Renal cortical epithelial cell (primary cell): ENCODE data around the gene RNPC3. TPM values are rescaled to one million over a fixed set of nuclear protein-coding genes. Genes with fewer than 3 reads are reported as not detected.
"Not testable (repeated sequence)": the region's sequence is repeated elsewhere in the genome, so short reads cannot be mapped to it uniquely, and the experiment has no call there.

Source experiments
- DNase-seq: peaks from one replicate; pipeline ENCODE4 v3.0.0-alpha.2; 2011; ENCODE audit warnings: low read depth
- total RNA-seq: library from RNA; depleted of rRNA; stranded (reverse); fragments of >200 nt; gene quantifications from 2 replicates; pipeline ENCODE4 v1.2.3, GENCODE V29; 2014

RNPC3 gene
- total RNA-seq, 1 donor from 2014 or later = 14.1 TPM

- not testable (repeated sequence) for DNase-seq
These were observed 35.6 kb downstream of the RNPC3 start for GRCh38 chr1:103561124-103561523.

GRCh38 chr1:103561643-103562395, 36.3 kb downstream of the RNPC3 start:
- DNase-seq = peak; percentile 46

GRCh38 chr1:103563056-103563455, 37.6 kb downstream of the RNPC3 start:
- DNase-seq = no peak

- no peak for DNase-seq
These were observed 44.0 kb downstream of the RNPC3 start for GRCh38 chr1:103569493-103569892.

- DNase-seq = not testable (repeated sequence)
These were observed 45.8 kb downstream of the RNPC3 start, which contains the start of gene AMY2B for GRCh38 chr1:103571289-103571688. TSS of gene AMY2B (plus strand) at chr1:103571589. CDS start at chr1:103571603, 14 bp downstream.

- no peak for DNase-seq
These were observed 50.6 kb downstream of the RNPC3 start for GRCh38 chr1:103576065-103576464.

- DNase-seq = not testable (repeated sequence)
These were observed 51.3 kb downstream of the RNPC3 start for GRCh38 chr1:103576784-103577183.

- DNase-seq = no peak
These were observed 57.0 kb downstream of the RNPC3 start for GRCh38 chr1:103582464-103582863.

GRCh38 chr1:103583887-103584286, 58.4 kb downstream of the RNPC3 start:
- no peak for DNase-seq

- DNase-seq = no peak
These were observed 59.0 kb downstream of the RNPC3 start for GRCh38 chr1:103584537-103584936.

- DNase-seq = not testable (repeated sequence)
These were observed 77.2 kb downstream of the RNPC3 start for GRCh38 chr1:103602740-103603139.

Other genes with a start within 250 kb of the RNPC3 start
- 2.4 and 19.7 TPM in 2 replicates for gene AMY2B, start 45.9 kb downstream of the RNPC3 start, total RNA-seq
- not detected in 2 replicates for gene AMY2A, start 91.7 kb downstream of the RNPC3 start, total RNA-seq
- not detected in 2 replicates for gene AMY1A, start 130.1 kb downstream of the RNPC3 start, total RNA-seq
- not detected in 2 replicates for gene AMY1B, start 170.5 kb downstream of the RNPC3 start, total RNA-seq
- not detected in 2 replicates for gene AMY1C, start 224.2 kb downstream of the RNPC3 start, total RNA-seq